CD8-positive, alpha-beta memory T cell (primary cell): ENCODE measurements around the gene REN. TPM values are rescaled to one million over a fixed set of nuclear protein-coding genes. Genes with fewer than 3 reads are reported as not detected.

Experiments used
- CTCF ChIA-PET: fragments of 350-600 bp; sonication (Branson Sonifier 250); formaldehyde crosslinking; loops from one replicate; lab custom pipeline; 2021; ENCODE audit warnings: antibody characterized with exemption; lab: Charles Lee
- POLR2A ChIA-PET: fragments of 350-600 bp; sonication (Branson Sonifier 250); formaldehyde crosslinking; loops from one replicate; lab custom pipeline; 2021; ENCODE audit warnings: antibody characterized with exemption; lab: Charles Lee
- DNase-seq, 5 donors: peaks; one replicate each; pipeline versions ENCODE4 v3.0.0 to v3.0.0-alpha.2; 2020 to 2022; ENCODE audit warnings: mixed read lengths in 1 of 5
- H3K27ac ChIP-seq: one replicate; pipeline ENCODE4 v1.7.0; 2013; ENCODE audit warnings: low read depth, mild to moderate bottlenecking, low read length, moderate library complexity
- H3K27me3 ChIP-seq: 2 replicates; pipeline ENCODE4 v1.7.0; 2013; ENCODE audit warnings: low read length, mild to moderate bottlenecking; ENCODE audit not compliant: insufficient read depth, poor library complexity, severe bottlenecking
- H3K36me3 ChIP-seq: 2 replicates; pipeline ENCODE4 v1.7.0; 2013; ENCODE audit warnings: mild to moderate bottlenecking, low read length, moderate library complexity; ENCODE audit not compliant: insufficient read depth
- H3K4me1 ChIP-seq: 2 replicates; pipeline ENCODE4 v1.7.0; 2013; ENCODE audit warnings: mild to moderate bottlenecking, low read length, moderate library complexity; ENCODE audit not compliant: insufficient read depth
- H3K4me3 ChIP-seq: 2 replicates; pipeline ENCODE4 v1.7.0; 2013; ENCODE audit warnings: mild to moderate bottlenecking, low read length
- H3K9me3 ChIP-seq: 2 replicates; pipeline ENCODE4 v1.7.0; 2013; ENCODE audit warnings: mild to moderate bottlenecking, low read length
- H3K27ac Mint-ChIP-seq, 8 donors: one replicate each; pipeline ENCODE4 v1.8.0; 2020 to 2021; ENCODE audit warnings: mixed read lengths in 8 of 8, mild to moderate bottlenecking in 6 of 8, inconsistent platforms in 3 of 8, moderate library complexity in 3 of 8
- H3K27me3 Mint-ChIP-seq, 2 donors: one replicate each; pipeline ENCODE4 v1.8.0; 2020 to 2021; ENCODE audit warnings: mixed read lengths in 2 of 2, mild to moderate bottlenecking in 1 of 2, moderate library complexity in 1 of 2
- H3K36me3 Mint-ChIP-seq, 3 donors: one replicate each; pipeline ENCODE4 v1.8.0; 2020 to 2021; ENCODE audit warnings: mixed read lengths in 3 of 3, inconsistent platforms in 1 of 3, mild to moderate bottlenecking in 1 of 3
- H3K4me1 Mint-ChIP-seq, 3 donors: one replicate each; pipeline ENCODE4 v1.8.0; 2020 to 2021; ENCODE audit warnings: mixed read lengths in 3 of 3, inconsistent platforms in 1 of 3, mild to moderate bottlenecking in 1 of 3
- H3K4me3 Mint-ChIP-seq, 7 donors: one replicate each; pipeline ENCODE4 v1.8.0; 2020 to 2021; ENCODE audit warnings: mixed read lengths in 7 of 7, mild to moderate bottlenecking in 6 of 7, moderate library complexity in 4 of 7, inconsistent platforms in 2 of 7
- H3K9me3 Mint-ChIP-seq, 5 donors: one replicate each; pipeline ENCODE4 v1.8.0; 2020 to 2022; ENCODE audit warnings: mixed read lengths in 5 of 5, mild to moderate bottlenecking in 3 of 5, moderate library complexity in 2 of 5, inconsistent platforms in 1 of 5
- polyA plus RNA-seq: library from polyadenylated mRNA; unstranded; fragments of 300-500 nt; fragmentation: Illumina TruSeq; gene quantifications from one replicate; pipeline ENCODE4 v1.2.3, GENCODE V29; 2021
- total RNA-seq, 2 experiments: library from RNA; stranded (reverse); gene quantifications; one replicate each; pipeline ENCODE4 v1.2.3, GENCODE V29; 2021

The REN gene
- total and polyA plus RNA-seq, 3 experiments from 2014 or later: not detected

DNA sequence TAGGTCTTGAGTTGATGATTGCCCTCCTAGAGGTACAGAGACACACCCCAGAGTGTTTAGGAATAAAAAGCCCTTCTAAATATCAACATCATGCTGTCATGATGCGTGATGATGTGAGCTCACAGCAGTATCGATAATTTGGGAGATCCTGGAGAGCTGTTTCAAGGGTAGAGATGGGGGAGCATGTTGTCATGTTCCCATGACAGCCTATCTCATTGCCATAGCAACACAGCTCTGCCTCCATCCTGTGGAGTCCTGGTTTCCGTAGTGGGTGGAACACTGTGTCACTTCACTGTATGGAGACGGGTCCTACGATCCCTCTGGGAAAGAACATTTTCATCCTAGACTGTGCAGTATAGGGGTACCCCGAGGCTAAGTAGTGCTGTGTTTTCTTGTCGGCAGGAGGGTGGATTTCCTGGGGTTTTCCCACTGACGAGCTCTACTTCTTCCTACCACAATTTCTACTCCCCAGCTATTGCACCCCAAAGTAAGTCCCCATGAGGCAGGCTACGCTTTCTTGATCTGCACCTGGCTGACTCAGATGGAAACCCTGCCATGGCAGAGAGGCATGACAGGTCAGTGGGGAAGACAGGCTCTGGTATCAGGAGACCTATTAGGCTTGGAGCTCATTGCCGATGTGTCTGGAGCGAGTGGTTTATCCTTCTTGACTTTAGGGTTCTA, 23.0 kb upstream of the REN start:
- peaks cover 9 to 21% (median 15%) of the 10 kb centered on the region in 3 donors for H3K4me1 Mint-ChIP-seq
- H3K27me3 ChIP-seq: peaks cover 20% of the 10 kb centered on the region
- H3K4me3 ChIP-seq: no peak overlapping the region
- peak overlapping the region in 6 of 8 donors; percentile 3 to 82 (median 68) for H3K27ac Mint-ChIP-seq
- CTCF ChIA-PET: no interaction called here
- no peaks in the 10 kb centered on the region for H3K36me3 Mint-ChIP-seq
- POLR2A ChIA-PET: interaction anchor here (0.5 kb wide), 1 partner anchor 1219 kb away, joined by 3 read pairs; no protein-coding TSS in a partner anchor
- H3K9me3 Mint-ChIP-seq: no peaks in the 10 kb centered on the region
- H3K27ac ChIP-seq: no peak overlapping the region
- peak in 1 of 5 donors; percentile 14 for DNase-seq
- peak overlapping the region in 4 of 7 donors; percentile 3 to 71 (median 29) for H3K4me3 Mint-ChIP-seq
- H3K4me1 ChIP-seq: no peaks in the 10 kb centered on the region
- H3K9me3 ChIP-seq: no peaks in the 10 kb centered on the region
- H3K27me3 Mint-ChIP-seq: peaks cover 39 to 71% of the 10 kb centered on the region in 2 donors
- no peaks in the 10 kb centered on the region for H3K36me3 ChIP-seq

DNA sequence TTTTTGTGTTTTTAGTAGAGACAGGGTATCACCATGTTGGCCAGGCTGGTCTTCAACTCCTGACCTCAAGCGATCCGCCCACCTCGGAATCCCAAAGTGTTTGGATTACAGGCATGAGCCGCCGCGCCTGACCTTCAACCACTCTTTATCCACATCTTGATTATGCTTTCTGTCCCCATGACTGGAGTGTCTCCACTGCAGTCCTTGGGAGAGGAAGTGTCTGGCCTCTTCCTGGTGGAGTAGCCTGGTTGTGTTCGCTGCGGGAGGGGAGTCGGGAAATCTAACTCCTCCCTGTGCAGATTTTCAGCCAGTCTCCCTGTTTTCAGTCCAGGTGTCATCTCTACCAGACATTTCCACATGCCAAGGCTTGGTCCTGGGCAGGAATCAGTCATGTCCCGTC, 20.5 kb upstream of the REN start:
- Histone ChIP-seq H3K9me3 (no peaks in the 10 kb centered on the region), H3K36me3 (no peaks in the 10 kb centered on the region), H3K27ac (no peak overlapping the region), H3K4me3 (no peak overlapping the region), H3K27me3 (peaks cover 11% of the 10 kb centered on the region), H3K4me1 (no peaks in the 10 kb centered on the region)
- ChIA-PET CTCF (no interaction called here), POLR2A (no interaction called here)
- H3K9me3 Mint-ChIP-seq: no peaks in the 10 kb centered on the region
- DNase-seq: no peak
- peaks cover 9 to 21% (median 15%) of the 10 kb centered on the region in 3 donors for H3K4me1 Mint-ChIP-seq
- H3K27ac Mint-ChIP-seq: no peak overlapping the region
- H3K36me3 Mint-ChIP-seq: no peaks in the 10 kb centered on the region
- peaks cover 36 to 50% of the 10 kb centered on the region in 2 donors for H3K27me3 Mint-ChIP-seq
- H3K4me3 Mint-ChIP-seq: no peak overlapping the region

DNA sequence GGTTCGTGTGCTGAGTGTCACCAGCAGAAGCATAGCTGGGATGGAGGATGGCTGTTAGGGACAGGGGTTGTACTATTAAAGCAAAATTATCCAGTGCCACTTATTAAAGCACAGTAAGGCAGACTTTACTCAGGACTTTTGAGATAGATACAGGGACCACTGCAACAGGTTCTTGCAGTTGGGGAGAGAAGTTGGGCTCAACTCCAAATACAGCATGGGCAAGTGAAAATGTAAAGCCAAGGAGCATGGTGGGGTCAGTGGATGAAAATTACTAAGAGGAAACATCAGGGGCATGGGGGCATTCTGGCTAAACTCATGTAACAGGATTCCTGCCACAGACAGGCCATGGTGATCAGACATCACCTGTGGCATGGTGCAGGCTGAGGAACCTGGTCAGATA, 15.0 kb upstream of the REN start:
- ChIA-PET POLR2A (no interaction called here), CTCF (no interaction called here)
- H3K4me3 Mint-ChIP-seq: no peak overlapping the region
- H3K4me3 ChIP-seq: no peak overlapping the region
- H3K27me3 ChIP-seq: no peaks in the 10 kb centered on the region
- H3K27me3 Mint-ChIP-seq: peaks cover 11 to 14% of the 10 kb centered on the region in 2 donors
- no peaks in the 10 kb centered on the region for H3K36me3 Mint-ChIP-seq
- H3K4me1 Mint-ChIP-seq: no peaks in the 10 kb centered on the region
- no peaks in the 10 kb centered on the region for H3K9me3 ChIP-seq
- H3K27ac Mint-ChIP-seq: peak overlapping the region in 1 of 8 donors; percentile 23
- H3K9me3 Mint-ChIP-seq: no peaks in the 10 kb centered on the region
- H3K36me3 ChIP-seq: no peaks in the 10 kb centered on the region
- H3K27ac ChIP-seq: no peak overlapping the region
- no peak for DNase-seq
- H3K4me1 ChIP-seq: no peaks in the 10 kb centered on the region

DNA sequence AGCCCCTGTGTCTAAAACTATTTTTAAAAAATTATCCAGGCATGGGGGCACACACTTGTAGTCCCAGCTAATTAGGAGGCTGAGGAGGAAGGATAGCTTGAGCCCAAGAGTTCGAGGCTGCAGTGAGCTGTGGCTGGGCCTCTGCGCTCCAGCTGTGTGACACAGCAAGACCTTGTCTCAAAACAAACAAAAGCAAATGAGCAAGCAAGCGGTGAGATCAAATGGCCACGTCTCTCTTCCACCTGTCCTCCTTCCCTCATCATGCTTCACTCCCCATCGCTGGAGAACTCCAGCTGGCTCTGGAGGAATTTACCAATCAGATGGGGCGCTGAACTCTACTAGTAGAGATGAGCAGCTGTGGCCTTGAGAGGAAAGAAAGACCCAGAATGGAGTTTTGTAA, 14.0 kb upstream of the REN start:
- no peaks in the 10 kb centered on the region for H3K27me3 ChIP-seq
- no peak overlapping the region for H3K4me3 ChIP-seq
- H3K27me3 Mint-ChIP-seq: peaks cover 10 to 11% of the 10 kb centered on the region in 2 donors
- no peaks in the 10 kb centered on the region for H3K4me1 ChIP-seq
- H3K27ac Mint-ChIP-seq: no peak overlapping the region
- ChIA-PET CTCF (interaction anchor here (0.8 kb wide), 1 partner anchor 17 kb away, joined by 3 read pairs; no protein-coding TSS in a partner anchor), POLR2A (no interaction called here)
- H3K36me3 Mint-ChIP-seq: no peaks in the 10 kb centered on the region
- no peak overlapping the region for H3K4me3 Mint-ChIP-seq
- H3K36me3 ChIP-seq: no peaks in the 10 kb centered on the region
- no peaks in the 10 kb centered on the region for H3K4me1 Mint-ChIP-seq
- no peak overlapping the region for H3K27ac ChIP-seq
- no peaks in the 10 kb centered on the region for H3K9me3 ChIP-seq
- DNase-seq: no peak
- no peaks in the 10 kb centered on the region for H3K9me3 Mint-ChIP-seq

DNA sequence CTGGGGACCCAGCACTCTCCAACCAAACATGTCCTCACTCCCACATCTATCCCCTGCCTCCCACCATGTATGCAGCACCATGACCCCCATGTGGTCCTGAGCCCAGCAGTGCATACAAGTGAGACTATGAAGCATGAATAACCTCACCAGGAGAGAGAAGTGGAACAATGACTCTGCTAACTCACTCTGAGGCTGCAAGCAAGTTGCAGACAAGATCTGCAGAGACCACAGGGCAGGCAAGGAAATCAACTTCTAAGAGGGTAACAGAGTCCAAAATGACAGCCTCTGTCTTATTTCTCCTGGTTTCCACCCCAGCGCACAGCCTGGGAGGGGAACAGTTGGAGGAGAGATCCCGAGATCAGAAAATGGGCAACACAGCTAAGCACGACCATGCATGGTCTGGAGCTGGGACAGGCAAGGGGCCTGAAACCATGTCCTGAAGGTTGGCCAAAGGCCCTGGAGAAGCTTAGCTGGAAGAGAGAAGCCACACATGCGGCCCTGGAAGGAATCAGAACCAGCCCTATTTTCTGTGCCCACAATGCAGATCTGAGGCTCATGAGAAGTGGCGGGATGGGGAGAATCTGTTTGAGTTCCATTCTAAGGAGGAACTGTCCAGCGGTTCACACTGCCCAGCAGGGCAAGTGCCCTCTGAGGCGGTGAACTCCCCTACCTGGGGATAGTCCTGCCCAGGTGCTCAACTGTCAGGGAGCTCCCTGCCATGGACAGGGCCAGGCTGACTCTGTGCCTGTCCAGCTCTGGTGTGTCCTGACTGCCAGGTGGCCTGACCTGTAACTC, 12.5 kb upstream of the REN start:
- Histone ChIP-seq H3K4me3 (no peak overlapping the region), H3K27me3 (no peaks in the 10 kb centered on the region), H3K36me3 (no peaks in the 10 kb centered on the region), H3K4me1 (no peaks in the 10 kb centered on the region), H3K9me3 (no peaks in the 10 kb centered on the region), H3K27ac (no peak overlapping the region)
- Mint-ChIP-seq H3K9me3 (peaks cover 0 to 4% (median 0%) of the 10 kb centered on the region in 5 donors), H3K27me3 (peaks cover 12 to 14% of the 10 kb centered on the region in 2 donors), H3K4me3 (no peak overlapping the region), H3K36me3 (peaks cover 0 to 5% (median 0%) of the 10 kb centered on the region in 3 donors), H3K4me1 (no peaks in the 10 kb centered on the region), H3K27ac (no peak overlapping the region)
- CTCF ChIA-PET: interaction anchor here (0.9 to 1.0 kb wide), 2 partner anchors 11 to 28 kb away, joined by 3 read pairs; no protein-coding TSS in a partner anchor
- DNase-seq: no peak
- POLR2A ChIA-PET: no interaction called here

DNA sequence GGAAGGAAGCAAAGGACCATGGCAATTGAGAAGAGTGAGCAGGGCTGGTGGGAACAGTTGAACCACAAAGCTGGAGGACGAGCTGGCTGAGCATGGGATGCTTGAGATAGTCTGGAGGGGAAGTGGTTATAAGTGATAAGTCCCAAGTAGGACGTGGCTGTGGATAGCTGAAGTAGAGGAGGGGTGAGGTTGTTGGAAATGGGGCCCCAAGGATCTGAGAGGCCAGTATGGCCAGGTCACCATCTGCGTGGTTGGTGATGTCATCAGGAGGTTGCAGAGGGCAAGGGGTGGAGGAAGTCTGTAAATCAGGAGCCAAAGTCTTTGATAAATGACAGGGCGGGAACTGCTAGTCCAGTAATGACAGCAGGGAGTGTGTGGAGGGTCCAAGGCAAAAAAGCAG, 11.0 kb upstream of the REN start:
- Mint-ChIP-seq H3K4me1 (no peaks in the 10 kb centered on the region), H3K27ac (no peak overlapping the region), H3K9me3 (peaks cover 3 to 20% (median 12%) of the 10 kb centered on the region in 5 donors), H3K27me3 (peaks cover 14 to 17% of the 10 kb centered on the region in 2 donors), H3K4me3 (no peak overlapping the region), H3K36me3 (peaks cover 0 to 19% (median 0%) of the 10 kb centered on the region in 3 donors)
- no peaks in the 10 kb centered on the region for H3K4me1 ChIP-seq
- no peaks in the 10 kb centered on the region for H3K36me3 ChIP-seq
- H3K27me3 ChIP-seq: no peaks in the 10 kb centered on the region
- POLR2A ChIA-PET: no interaction called here
- CTCF ChIA-PET: interaction anchor here (1.2 kb wide), 1 partner anchor 30 kb away, joined by 3 read pairs; no protein-coding TSS in a partner anchor
- DNase-seq: no peak
- H3K4me3 ChIP-seq: no peak overlapping the region
- H3K9me3 ChIP-seq: peaks cover 8% of the 10 kb centered on the region
- no peak overlapping the region for H3K27ac ChIP-seq

DNA sequence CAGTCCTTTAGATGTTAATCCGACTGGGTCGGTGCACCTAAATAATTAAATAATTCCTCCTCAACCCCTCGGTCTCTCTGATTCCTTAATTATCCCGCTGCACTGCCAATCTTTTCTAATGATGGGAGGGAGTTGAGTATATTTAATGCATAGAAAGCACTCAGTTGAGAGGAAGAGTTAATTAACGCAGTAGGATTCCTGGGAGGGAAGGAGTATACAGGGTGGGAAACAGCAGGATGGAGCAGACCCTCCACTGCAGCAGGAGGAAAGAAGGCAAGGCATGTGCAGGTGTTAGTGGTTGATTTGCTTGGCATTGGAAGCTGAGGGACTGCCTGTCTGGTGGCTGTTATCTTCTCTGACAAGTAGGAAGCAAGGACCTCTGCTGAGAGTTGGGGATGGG, 9.9 kb upstream of the REN start:
- peaks cover 0 to 24% (median 0%) of the 10 kb centered on the region in 3 donors for H3K36me3 Mint-ChIP-seq
- CTCF ChIA-PET: interaction anchor here (1.2 kb wide), 1 partner anchor 31 kb away, joined by 3 read pairs; no protein-coding TSS in a partner anchor
- H3K9me3 ChIP-seq: peaks cover 15% of the 10 kb centered on the region

DNA sequence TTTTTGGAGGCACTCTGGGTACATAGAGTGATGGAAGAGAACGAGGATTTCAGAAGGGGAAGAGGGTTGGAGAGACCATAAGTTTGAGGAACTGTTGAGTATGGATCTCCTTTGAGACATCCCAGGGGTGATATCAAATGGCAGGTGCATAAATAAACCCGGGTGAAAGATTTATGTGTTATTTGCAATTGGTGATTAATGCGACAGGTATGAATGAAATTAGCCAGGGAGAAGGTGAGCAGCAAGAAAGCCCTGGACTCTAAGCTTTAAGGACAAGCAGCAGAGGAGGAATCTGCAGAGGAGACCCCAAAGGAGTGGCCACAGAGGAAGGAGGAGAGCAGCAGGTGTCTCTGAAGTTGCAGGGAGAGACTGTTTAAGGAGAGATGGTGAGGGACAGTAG, 8.8 kb upstream of the REN start:
- H3K4me1 ChIP-seq: no peaks in the 10 kb centered on the region
- Mint-ChIP-seq H3K4me3 (no peak overlapping the region), H3K36me3 (peaks cover 0 to 29% (median 0%) of the 10 kb centered on the region in 3 donors), H3K4me1 (no peaks in the 10 kb centered on the region), H3K27ac (no peak overlapping the region), H3K27me3 (peaks cover 11 to 17% of the 10 kb centered on the region in 2 donors), H3K9me3 (peaks cover 17 to 40% (median 30%) of the 10 kb centered on the region in 5 donors)
- ChIA-PET POLR2A (no interaction called here), CTCF (no interaction called here)
- no peak for DNase-seq
- H3K36me3 ChIP-seq: no peaks in the 10 kb centered on the region
- no peak overlapping the region for H3K4me3 ChIP-seq
- H3K27me3 ChIP-seq: no peaks in the 10 kb centered on the region
- no peak overlapping the region for H3K27ac ChIP-seq
- H3K9me3 ChIP-seq: peaks cover 24% of the 10 kb centered on the region

More for the DNA sequence above, 9.9 kb upstream of the REN start:
- H3K9me3 Mint-ChIP-seq: peaks cover 8 to 30% (median 20%) of the 10 kb centered on the region in 5 donors
- Histone ChIP-seq H3K27ac (no peak overlapping the region), H3K4me1 (no peaks in the 10 kb centered on the region), H3K4me3 (no peak overlapping the region), H3K27me3 (no peaks in the 10 kb centered on the region), H3K36me3 (no peaks in the 10 kb centered on the region)
- no peak overlapping the region for H3K4me3 Mint-ChIP-seq
- POLR2A ChIA-PET: no interaction called here
- no peak overlapping the region for H3K27ac Mint-ChIP-seq
- no peak for DNase-seq
- H3K4me1 Mint-ChIP-seq: no peaks in the 10 kb centered on the region
- peaks cover 11 to 17% of the 10 kb centered on the region in 2 donors for H3K27me3 Mint-ChIP-seq
